UCSD-AML1 (cell line): ENCODE data around the gene RNF224.
"Not testable (repeated sequence)": the region's sequence is repeated elsewhere in the genome, so short reads cannot be mapped to it uniquely, and the experiment has no call there.

Experiments used
- DNase-seq: peaks from one replicate; lab custom pipeline; 2025; ENCODE audit not compliant: unreplicated experiment; lab: John Stamatoyannopoulos, UW

Gene RNF224

DNA sequence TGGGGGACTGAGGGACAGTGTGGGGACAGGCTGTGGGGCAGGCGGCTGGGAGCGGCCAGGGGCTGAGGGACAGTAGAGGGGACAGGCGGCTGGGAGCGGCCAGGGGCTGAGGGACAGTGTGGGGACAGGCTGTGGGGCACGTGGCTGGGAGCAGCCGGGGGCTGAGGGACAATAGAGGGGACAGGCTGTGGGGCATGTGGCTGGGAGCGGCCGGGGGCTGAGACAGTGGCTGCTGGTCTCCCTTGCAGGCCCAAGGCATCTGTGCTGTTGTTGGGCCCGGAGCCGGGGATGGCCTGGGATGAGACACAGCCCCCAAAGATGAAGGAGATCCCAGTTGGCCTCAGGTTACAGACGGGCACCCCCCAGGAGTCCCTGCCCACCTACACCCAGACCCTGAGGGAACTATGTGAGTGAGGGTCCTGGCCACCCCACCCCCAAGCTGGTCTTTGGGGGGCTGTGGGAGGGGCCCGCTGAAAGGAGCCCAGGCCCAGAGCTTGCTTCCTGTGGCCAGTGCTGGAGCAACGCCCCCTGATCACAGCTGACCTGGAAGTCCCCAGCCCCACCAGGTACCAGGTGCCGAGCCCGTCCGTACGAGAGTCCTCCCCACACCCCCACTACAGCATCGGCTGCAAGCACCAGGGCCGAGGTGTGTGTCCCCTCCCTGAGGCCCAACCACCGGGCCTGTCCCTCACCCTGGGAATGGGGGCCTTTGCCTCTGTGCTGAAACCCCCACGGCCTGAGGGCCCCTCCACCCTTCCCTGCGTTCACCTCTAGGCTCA is 24.4 kb downstream of the RNF224 start:
- no peak for DNase-seq

DNA sequence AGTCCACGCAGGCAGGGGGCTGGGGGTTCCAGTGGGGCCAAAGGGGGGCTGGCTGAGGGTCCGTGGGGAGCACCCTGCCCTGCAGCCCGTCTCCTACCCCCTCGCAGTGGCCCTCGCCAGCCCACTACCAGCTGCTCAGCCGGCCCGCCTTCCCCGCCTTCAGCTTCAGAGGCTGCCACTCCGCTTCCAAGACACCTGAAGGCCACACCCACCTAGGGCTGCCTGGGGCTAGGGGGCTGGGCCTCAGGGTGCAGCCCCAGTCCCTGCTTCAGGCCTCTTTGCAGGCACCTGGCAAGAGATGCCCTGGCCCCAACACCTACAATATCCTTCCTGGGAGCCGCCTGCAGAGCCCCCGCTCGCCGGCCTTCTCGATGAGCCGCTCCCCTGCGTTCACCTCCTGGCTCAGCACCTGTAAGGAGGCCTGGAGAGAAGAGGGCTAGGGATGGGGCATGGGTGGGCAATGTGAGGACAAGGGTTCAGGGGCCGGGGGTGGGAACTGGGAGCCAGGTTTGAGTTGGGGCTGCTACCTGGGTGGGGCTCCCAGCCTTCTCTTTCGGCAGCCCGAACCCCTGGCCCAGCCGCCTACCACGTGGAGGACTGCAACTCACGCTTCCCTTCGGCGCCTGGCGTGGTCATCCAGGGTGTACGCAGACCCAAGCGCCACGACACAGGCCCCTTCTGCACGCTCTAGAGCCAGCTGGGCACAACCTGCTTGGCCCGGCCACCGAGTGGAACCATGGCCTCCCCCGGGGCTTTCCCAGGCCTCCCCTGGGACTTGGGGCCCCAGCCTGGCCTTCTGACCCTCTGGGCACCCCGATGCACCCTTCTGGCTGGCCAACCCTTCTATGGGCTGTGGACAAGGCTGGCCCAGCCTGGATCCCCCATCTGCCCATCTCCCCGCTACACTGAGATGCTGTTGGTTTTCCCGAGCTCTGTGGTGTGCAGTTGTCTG is 25.5 kb downstream of the RNF224 start:
- DNase-seq, result no peak

DNA sequence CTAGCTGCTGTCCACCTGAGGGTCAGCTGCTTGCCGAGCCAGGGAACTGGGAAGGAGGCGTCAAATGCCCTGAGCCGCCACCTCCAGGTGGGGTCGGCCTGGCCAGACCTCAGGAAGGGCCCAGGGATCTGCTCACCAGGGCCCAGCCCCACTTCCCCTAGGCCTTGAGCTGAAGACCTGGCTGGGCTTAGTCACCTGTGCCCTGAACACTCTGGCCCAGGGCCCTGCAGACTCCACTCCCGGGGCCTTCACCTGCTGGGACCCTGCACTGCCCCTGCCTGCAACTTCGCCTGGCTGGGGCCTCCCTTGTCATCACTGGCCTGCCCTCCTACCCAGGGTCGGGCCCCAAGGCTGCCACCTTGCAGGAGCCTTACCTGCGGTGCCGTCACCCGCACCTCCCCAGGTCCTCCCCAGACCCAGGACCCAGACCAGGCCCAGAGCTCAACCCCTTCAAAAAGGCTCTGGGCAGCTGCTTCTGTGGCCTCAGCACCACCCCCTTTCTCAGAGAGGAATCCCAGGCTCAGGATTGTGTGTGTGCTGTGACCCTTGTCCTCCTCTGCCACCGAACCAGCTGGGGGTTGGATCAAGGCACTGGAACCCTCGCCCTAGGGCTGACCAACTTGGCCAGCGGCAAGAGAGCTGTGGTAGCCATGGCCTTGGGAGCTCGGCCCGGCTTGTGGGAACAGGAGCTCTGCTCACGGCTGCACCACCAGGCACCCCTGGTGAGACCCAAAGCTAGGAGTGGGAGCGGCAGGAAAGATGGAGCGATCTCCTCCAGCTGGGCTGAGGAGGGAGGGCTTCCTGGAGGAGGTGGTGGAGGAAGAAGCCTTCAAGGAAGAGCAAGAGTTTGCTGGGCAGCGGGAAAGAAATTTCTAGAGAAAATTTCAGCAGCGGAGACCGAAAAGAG is 26.7 kb downstream of the RNF224 start:
- DNase-seq, result no peak

DNA sequence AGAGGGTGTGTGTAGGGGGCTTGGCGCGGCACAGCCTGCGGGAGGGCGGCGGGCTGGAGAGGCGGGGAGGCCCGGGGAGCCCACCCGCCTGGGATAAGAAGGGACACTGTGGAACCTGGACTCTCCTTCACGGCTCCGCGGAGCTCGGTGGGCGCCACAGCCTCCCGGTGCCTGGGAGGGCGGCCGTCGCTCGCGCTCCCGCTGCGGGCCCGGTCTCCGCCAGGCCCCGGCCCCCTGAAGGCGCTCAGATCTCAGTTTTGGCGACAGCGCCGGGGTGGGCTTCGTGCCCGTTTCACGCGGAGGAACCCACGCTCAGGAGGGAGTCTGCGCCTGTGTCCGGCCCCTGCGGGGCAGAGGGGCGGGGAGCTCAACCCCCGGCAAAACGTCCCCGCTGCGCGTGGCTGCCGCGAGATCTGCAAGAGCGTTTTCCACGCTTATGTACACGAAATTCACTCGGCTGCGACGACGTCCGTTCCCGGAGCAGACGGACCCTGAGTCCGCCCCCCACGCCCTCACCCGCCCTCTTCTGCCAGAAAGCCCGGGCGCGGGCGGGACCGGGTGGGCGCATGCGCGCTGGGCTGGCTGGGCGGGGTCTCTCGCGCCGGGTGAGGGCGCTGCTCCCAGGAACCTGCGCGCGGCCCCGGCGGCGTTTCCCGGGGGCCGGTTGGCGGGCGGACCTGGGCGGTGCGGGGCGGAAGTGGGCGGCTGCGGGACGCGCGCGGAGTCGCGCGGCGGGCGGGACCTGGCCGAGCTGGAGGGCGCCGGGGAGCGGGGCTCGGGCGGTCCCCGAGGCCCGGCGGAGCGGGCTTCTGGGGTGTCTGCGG is 27.5 kb downstream of the RNF224 start, which contains the start of gene NELFB:
Gene NELFB (plus strand): TSS at position 704 of the 824 bp plus-strand sequence.
- DNase-seq, result peak; percentile 94

DNA sequence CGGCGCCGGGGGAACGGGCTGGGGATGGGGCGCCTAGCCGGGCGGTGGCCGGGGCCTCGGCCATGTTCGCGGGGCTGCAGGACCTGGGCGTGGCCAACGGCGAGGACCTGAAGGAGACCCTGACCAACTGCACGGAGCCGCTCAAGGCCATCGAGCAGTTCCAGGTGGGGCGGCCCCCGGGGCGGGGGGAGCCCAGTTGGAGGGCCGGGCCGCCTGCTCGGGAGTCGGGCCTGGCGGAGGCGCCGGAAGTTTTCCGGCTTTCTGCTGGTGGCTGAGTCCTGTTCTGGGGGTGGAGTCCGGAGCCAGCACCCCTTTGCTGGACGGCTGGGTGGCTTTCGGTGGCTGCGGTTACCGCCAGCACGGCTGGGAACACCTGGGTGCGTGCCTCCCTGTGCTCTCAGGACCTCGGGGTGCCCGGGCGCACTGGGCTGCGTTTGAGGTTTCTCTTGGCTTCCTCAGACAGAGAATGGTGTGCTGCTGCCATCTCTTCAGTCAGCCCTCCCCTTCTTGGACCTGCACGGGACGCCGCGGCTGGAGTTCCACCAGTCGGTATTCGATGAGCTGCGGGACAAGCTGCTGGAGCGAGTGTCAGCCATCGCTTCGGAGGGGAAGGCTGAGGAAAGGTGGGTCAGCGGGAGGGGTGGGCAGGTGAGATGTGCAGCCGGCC is 28.3 kb downstream of the RNF224 start:
- DNase-seq, result peak; percentile 75

DNA sequence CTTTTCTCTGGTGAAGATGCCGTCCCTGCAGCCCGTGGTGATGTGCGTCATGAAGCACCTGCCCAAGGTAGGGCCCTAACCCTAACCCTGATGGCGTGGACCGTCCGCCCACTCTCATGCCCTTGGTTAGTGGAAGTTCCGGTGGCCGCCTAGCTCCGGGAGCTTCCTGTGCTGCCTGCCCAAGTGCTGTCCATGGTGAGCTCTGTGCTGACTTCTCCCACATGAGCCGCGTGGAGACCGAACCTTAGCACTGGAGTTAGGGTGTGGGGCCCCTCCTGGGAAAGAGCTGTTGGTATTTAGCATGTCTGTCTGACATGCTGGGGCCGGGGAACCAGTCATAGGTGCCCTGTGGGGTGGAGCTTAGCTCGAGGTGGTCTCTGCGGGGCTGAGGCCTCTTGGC is 29.1 kb downstream of the RNF224 start:
- no peak for DNase-seq

DNA sequence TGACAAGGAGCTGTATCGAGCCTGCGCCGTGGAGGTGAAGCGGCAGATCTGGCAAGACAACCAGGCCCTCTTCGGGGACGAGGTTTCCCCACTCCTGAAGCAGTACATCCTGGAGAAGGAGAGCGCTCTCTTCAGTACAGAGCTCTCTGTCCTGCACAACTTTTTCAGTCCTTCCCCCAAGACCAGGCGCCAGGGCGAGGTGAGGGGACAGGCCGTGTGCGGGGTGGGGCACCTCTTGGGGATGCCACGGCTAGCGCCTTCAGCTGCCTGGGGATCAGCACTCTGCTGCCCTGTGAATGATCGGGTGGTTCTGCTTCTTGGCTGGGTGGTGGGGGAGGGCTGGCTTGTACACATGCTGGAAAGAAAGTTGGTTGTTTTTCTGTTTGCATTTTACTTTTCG is 29.6 kb downstream of the RNF224 start:
- no peak for DNase-seq

DNA sequence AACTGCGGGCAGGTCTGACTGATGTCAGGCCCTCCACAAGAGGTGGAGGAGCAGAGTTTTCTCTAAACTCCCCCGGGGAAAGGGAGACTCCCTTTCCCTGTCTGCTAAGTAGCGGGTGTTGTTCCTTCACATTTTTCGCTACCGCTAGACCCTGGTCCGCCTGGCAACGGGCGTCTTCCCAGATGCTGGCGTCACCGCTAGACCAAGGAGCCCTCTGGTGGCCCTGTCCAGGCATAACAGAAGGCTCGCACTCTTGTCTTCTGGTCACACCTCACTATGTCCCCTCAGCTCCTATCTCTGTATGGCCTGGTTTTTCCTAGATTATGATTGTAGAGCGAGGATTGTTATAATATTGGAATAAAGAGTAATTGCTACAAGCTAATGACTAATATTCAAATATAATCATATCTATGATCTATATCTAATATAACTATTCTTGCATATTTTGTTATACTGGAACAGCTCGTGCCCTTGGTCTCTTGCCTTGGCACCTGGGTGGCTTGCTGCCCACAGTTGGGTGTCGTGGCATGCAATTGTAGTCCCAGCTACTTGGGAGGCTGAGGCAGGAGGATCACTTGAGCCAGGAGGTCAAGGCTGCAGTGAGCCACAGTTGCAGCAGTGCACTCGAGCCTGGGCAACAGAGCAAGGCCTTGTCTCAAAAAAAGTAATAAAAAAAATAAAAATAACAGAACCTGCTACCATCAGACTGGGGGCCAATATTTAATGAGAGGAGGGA is 35.0 kb downstream of the RNF224 start:
- not testable (repeated sequence) for DNase-seq

DNA sequence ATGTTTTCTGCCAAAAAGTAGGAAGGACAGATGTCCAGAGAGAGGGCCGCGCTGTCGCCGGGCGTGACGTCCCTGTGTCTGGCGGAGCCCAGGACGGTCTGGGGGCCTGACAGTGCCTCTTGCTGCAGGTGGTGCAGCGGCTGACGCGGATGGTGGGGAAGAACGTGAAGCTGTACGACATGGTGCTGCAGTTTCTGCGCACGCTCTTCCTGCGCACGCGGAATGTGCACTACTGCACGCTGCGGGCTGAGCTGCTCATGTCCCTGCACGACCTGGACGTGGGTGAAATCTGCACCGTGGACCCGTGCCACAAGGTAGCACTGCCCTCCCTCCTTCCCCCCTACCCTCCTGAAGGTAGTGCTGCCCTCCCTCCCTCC is 35.6 kb downstream of the RNF224 start:
- DNase-seq, result no peak

DNA sequence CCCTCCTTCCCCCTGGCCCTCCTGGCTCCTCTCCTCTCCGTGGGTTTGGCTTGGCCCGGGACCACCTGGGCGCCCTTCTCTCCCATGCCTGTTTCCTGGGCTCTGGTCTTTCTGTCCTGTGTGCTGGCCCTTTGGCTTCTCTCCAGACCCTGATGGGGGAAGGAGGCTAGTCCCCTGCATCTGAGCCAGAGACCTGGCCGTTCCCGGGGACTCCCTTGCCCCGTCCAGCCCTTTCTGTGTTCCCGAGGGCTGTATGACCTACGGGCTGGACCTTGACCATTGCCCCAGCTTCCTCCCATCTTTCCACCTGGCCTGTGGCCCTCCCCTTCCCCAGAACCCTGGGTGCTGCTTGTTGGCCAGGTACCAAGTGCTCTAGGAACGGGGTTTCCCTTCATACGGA is 36.2 kb downstream of the RNF224 start:
- no peak for DNase-seq

DNA sequence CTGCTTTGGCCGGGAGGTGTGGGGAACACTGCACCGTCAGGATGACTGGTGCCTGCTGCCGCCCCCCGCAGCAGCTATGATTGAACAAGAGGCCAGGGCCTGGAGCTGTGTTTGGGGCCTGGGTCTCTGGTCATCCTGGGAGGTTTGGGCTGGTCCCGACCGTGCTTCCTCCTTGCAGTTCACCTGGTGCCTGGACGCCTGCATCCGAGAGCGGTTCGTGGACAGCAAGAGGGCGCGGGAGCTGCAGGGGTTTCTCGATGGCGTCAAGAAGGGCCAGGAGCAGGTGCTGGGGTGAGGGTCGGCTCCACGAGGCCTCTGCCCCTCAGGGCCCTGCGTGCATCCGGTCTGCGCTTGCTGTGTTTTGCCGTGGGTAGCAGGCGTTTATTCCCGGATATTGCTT is 36.8 kb downstream of the RNF224 start:
- no peak for DNase-seq

DNA sequence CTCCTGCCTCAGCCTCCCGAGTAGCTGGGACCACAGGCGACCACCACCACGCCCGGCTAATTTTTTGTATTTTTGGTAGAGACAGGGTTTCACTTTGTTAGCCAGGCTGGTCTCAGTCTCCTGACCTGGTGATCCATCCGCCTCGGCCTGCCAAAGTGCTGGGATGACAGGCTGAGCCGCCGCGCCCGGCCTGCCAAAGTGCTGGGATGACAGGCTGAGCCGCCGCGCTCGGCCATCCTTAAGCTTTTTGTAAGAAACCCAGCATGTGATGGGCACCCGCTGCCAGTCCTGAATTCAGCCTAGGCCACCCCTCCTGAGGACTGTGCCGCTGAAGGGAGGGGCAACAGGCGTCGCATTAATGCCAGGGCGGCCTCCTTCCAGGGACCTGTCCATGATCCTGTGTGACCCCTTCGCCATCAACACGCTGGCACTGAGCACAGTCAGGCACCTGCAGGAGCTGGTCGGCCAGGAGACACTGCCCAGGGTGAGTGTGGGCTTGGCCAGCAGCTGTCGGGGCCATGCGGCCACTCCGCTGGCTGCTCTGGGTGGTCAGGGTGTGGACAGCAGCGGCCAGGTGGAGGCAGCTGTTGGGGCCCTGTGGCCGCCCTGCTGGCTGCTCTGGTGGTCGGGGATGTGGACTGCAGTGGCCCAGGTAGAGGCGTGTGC is 38.3 kb downstream of the RNF224 start:
- no peak for DNase-seq

DNA sequence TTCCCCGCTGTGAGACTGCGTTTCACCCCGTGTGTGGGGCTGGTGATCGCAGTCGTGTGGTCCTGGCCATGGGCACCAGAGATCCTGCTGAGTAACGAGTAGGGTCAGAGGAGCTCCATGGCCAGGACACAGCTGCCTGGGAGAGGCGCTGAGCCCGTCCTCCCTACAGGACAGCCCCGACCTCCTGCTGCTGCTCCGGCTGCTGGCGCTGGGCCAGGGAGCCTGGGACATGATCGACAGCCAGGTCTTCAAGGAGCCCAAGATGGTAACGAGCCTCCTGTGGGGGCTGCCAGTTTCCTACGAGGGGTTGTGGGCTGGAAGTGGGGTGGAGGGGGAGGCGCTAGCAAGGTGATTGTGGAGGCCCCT is 38.8 kb downstream of the RNF224 start:
- no peak for DNase-seq

DNA sequence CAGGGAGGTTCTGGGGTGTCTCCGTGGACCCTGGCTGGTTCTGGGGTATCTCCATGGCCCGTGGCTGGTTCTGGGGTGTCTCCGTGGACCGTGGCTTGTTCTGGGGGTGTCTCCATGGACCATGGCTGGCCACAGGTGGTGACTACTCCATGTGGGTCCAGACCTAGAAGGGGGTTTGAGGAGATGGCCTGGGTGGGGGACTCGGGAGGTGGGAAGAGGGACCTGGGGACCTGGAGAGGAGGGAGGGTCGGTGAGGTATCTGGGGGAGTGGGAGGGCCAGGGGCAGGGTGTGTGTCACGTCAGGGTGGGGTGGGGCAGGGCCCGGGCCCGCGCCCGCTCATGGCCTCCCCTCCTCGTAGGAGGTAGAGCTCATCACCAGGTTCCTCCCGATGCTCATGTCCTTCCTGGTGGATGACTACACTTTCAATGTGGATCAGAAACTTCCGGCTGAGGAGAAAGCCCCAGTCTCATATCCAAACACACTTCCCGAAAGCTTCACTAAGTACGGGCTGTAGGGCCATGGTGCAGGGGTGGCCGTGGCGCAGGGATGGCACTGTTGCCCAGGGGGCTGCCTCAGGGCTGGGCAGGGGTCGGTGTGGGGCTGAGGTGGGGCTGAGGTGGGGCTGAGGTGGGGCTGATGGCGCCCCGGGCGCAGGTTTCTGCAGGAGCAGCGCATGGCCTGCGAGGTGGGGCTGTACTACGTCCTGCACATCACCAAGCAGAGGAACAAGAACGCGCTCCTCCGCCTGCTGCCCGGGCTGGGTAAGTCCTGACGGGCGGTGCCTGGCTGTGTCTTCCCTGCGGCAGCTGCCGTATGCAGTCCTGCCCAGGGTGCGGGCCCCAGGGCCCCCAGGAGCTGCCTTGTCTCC is 39.5 kb downstream of the RNF224 start:
- no peak for DNase-seq

DNA sequence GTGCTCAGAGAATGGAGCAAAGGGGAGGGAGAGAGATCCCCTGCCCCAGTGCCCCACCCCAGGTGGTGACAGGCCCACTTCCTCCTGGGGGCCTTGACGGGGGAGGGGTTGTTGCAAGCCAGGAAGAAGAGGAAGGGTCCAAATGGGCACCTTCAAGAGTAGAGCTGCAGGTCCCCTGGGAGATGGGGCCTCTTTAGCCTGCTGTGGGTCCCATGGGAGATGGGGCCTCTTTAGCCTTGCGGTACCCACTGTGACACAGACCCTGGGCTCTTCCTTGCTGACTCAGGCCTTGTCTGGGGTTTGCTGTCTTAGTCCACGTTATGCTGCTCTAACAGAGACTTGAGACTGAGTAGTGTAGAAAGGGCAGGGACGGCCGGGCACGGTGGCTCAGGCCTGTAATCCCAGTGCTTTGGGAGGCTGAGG is 40.6 kb downstream of the RNF224 start:
- DNase-seq, result no peak

DNA sequence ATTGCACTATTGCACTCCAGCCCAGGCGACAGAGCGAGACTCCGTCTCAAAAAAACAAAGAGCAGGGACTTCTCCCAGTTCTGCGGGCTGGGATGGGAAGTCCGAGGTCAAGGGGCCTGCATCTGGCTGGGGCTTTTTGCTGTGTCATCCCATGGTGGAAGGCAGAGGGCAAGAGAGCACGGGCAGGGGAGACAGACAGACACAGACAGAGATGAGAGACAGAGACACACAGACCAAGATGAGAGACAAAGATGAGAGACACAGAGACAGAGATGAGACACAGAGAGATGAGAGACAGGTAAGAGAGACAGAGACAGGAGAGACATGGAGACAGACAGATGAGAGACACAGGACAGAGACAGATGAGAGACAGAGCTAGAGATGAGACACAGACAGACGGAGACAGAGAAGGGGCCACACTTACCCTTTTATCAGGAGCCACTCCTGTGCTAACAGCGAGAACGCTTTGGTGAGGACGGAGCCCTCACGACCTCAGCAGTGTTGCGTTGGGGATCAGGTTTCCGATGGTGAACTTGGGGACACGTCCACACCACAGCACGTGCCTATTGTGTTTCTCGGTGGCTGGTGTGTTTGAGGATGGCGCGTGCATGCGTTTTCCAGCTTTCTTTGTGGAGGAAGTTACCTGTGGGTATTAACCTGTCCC is 41.4 kb downstream of the RNF224 start:
- no peak for DNase-seq

DNA sequence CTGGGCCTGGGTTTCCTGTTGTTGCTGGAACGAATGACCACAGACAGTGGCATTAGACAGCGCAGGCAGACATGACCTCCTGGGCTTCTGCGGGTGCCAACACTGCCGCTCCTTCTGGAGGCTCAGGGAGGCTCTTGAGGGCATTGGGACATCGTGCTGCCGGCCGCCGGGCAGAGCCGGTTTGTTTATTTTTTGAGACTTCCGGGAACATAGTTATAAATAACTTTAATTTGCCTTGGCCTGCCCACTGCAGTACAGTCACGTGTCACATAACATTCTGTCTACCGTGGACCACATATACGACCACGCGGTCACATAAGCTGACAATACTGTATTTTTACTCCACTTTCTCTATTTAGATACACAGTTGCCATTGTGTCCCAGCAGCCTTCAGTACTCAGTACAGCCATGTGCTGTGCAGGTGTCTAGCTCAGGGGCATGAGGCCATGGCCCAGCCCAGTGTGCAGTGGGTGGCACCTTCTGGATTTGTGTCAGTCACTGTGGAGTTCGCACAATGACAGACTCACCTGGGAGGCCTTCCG is 42.0 kb downstream of the RNF224 start:
- no peak for DNase-seq
